GM12878 (cell line): Measurements from ENCODE around the gene UGT1A6. TPM values are rescaled to one million over a fixed set of nuclear protein-coding genes. Genes with fewer than 3 reads are reported as not detected.

ENCODE experiments used
- ATAC-seq: fragments of 200-7000 bp; cut with Tn5 transposase; 3 replicates; pipeline ENCODE4 v1.9.1; 2020; ENCODE audit warnings: mild to moderate bottlenecking, moderate library complexity
- BruUV-seq: library from RNA; stranded (reverse); fragments of 400-500 nt; replicated peaks from 2 replicates; lab custom pipeline; 2021; lab: Mats Ljungman, UMichigan
- CTCF ChIA-PET: fragments of 300-600 bp; sonication (Branson Sonifier 250); formaldehyde crosslinking; extraction: SDS; loops from one replicate; lab custom pipeline; 2021; ENCODE audit warnings: inconsistent platforms; lab: Yijun Ruan, JAX
- POLR2A ChIA-PET: fragments of 350-600 bp; formaldehyde crosslinking; extraction: SDS; loops from one replicate; lab custom pipeline; 2021; ENCODE audit warnings: inconsistent platforms; lab: Charles Lee
- RAD21 ChIA-PET: fragments of 300-600 bp; sonication (Branson Sonifier 250); formaldehyde crosslinking; loops from one replicate; lab custom pipeline; 2023; ENCODE audit warnings: antibody characterized with exemption; ENCODE audit not compliant: unreplicated experiment; lab: Charles Lee
- SMC1A ChIA-PET: fragments of 300-600 bp; sonication (Branson Sonifier 250); formaldehyde crosslinking; loops from one replicate; lab custom pipeline; 2023; ENCODE audit not compliant: unreplicated experiment, uncharacterized antibody; lab: Charles Lee
- DNase-seq: peaks from one replicate; pipeline ENCODE4 v3.0.0-alpha.2; 2011; ENCODE audit warnings: low read depth, low spot score
- FAIRE-seq: peaks from 3 replicates; lab custom pipeline; 2011; peaks lifted over from hg19 to GRCh38; lab: Jason Lieb, UNC
- H2AFZ ChIP-seq: 2 replicates; pipeline ENCODE4 v1.6.0; 2011; ENCODE audit warnings: low read depth, low read length, control low read depth; ENCODE audit not compliant: control insufficient read depth
- H3K27ac ChIP-seq: 2 replicates; pipeline ENCODE4 v1.5.1; 2011; ENCODE audit warnings: control low read depth; ENCODE audit not compliant: control insufficient read depth, insufficient read depth
- H3K27me3 ChIP-seq, 2 experiments: replicated peaks in 1 of 2; 2 replicates each; pipeline versions ENCODE4 v1.6.0 to v1.6.1; 2011; ENCODE audit warnings: low read length in 1 of 2; ENCODE audit not compliant: control insufficient read depth in 2 of 2, insufficient read depth in 2 of 2
- H3K36me3 ChIP-seq, 2 experiments: 2 replicates each; pipeline ENCODE4 v1.5.1; 2011; ENCODE audit warnings: low read length in 1 of 2; ENCODE audit not compliant: control insufficient read depth in 2 of 2, insufficient read depth in 2 of 2
- H3K4me1 ChIP-seq: 2 replicates; pipeline ENCODE4 v1.6.1; 2011; ENCODE audit warnings: mild to moderate bottlenecking, low read length, moderate library complexity, mixed read lengths; ENCODE audit not compliant: control insufficient read depth, insufficient read depth
- H3K4me2 ChIP-seq: 2 replicates; pipeline ENCODE4 v1.6.0; 2011; ENCODE audit warnings: control low read depth; ENCODE audit not compliant: control insufficient read depth, insufficient read depth
- H3K4me3 ChIP-seq: fragments of 200-600 bp; sonication (generic); 2 replicates; pipeline ENCODE4 v1.5.1; 2016
- H3K79me2 ChIP-seq: 2 replicates; pipeline ENCODE4 v1.6.0; 2011; ENCODE audit warnings: low read length; ENCODE audit not compliant: control insufficient read depth, insufficient read depth
- H3K9ac ChIP-seq: 2 replicates; pipeline ENCODE4 v1.8.0; 2011; ENCODE audit warnings: low read length, control low read depth, mixed read lengths; ENCODE audit not compliant: control insufficient read depth, insufficient read depth
- H3K9me3 ChIP-seq: replicated peaks from 3 replicates; pipeline ENCODE4 v1.5.1; 2011; ENCODE audit warnings: mild to moderate bottlenecking, low read length; ENCODE audit not compliant: control insufficient read depth, insufficient read depth
- H4K20me1 ChIP-seq: 2 replicates; pipeline ENCODE4 v1.6.0; 2011; ENCODE audit not compliant: control insufficient read depth, insufficient read depth
- EED ChIP-seq: sonication (generic); IDR thresholded peaks from 2 replicates; pipeline ENCODE4 v1.6.1; 2016; ENCODE audit warnings: antibody characterized with exemption, low read depth
- MEF2B ChIP-seq: fragments of 450-650 bp; IDR thresholded peaks from 2 replicates; pipeline ENCODE4 v1.6.1; 2018; ENCODE audit warnings: mild to moderate bottlenecking, moderate library complexity; ENCODE audit not compliant: partially characterized antibody, poor library complexity, severe bottlenecking
- NBN ChIP-seq: fragments of 450-650 bp; IDR thresholded peaks from 2 replicates; pipeline ENCODE4 v1.6.1; 2016
- RAD21 ChIP-seq: IDR thresholded peaks from 2 replicates; pipeline ENCODE4 v1.6.1; 2011; ENCODE audit warnings: mild to moderate bottlenecking, low read depth, low read length, moderate library complexity; ENCODE audit not compliant: insufficient read depth
- RELB ChIP-seq: fragments of 450-650 bp; IDR thresholded peaks from 2 replicates; pipeline ENCODE4 v1.6.1; 2017; ENCODE audit warnings: low read depth, mild to moderate bottlenecking, moderate library complexity
- SMC3 ChIP-seq: IDR thresholded peaks from 2 replicates; pipeline ENCODE4 v1.6.1; 2011; ENCODE audit warnings: low read length, improper control_type of control experiment, borderline replicate concordance
- SUZ12 ChIP-seq: fragments of 200-600 bp; sonication (generic); IDR thresholded peaks from one replicate; pipeline ENCODE4 v1.6.1; 2018; ENCODE audit warnings: antibody characterized with exemption, mild to moderate bottlenecking; ENCODE audit not compliant: unreplicated experiment
- YY1 ChIP-seq: IDR thresholded peaks from 2 replicates; pipeline ENCODE4 v1.6.1; 2011; ENCODE audit warnings: low read depth, mild to moderate bottlenecking, low read length
- WGBS: methylation state at CpG from one replicate; pipeline ENCODE4 v1.1.6; 2016; ENCODE audit warnings: low lambda C conversion rate; ENCODE audit not compliant: insufficient replicate concordance, insufficient coverage; ENCODE audit errors: missing lambda C conversion rate; 5-methylcytosine and 5-hydroxymethylcytosine counted together
- in situ Hi-C: fragments of 300-500 bp; cut with MboI; formaldehyde crosslinking; loops from 9 replicates; pipeline ENCODE4 v1.14.3; 2018; ENCODE audit warnings: mixed read lengths
- intact Hi-C: fragments of 100-400 bp; cut with micrococcal nuclease; formaldehyde crosslinking; loops from one replicate; pipeline ENCODE4 v1.14.2; 2022; ENCODE audit not compliant: unreplicated experiment
- polyA plus RNA-seq, 11 experiments: library from polyadenylated mRNA; depleted of rRNA in 4 of 11; unstranded in 6 of 11; stranded (reverse) in 5 of 11; fragments of >200 nt; fragmentation: Nextera tagmentation in 4 of 11; fragmentation: Illumina TruSeq in 1 of 11; extraction: Ambion mirVana in 4 of 11; extraction: Trizol in 1 of 11; gene quantifications; 1 replicate in 1 of 11; 2 replicates in 10 of 11; pipeline versions ENCODE4 v1.2.1 to v1.2.3, GENCODE V29; 2011 to 2016; ENCODE audit warnings: inconsistent platforms in 2 of 11, missing spikeins in 2 of 11, low read depth in 1 of 11
- total RNA-seq, 4 experiments: library from RNA; depleted of rRNA in 3 of 4; stranded (reverse); fragments of >200 nt in 3 of 4; fragmentation: Illumina TruSeq in 1 of 4; extraction: Trizol in 1 of 4; gene quantifications; 2 replicates each; pipeline versions ENCODE4 v1.2.1 to v1.2.3, GENCODE V29; 2013 to 2021
- TF ChIP-seq, protein P1 (sequence below): fragments of 450-650 bp; IDR thresholded peaks from 2 replicates; pipeline ENCODE4 v1.6.1; 2016; ENCODE audit warnings: mild to moderate bottlenecking
- TF ChIP-seq, protein P2 (sequence below), 3 experiments: IDR thresholded peaks in 2 of 3; conservative IDR thresholded peaks in 1 of 3; 2 replicates each; pipeline ENCODE4 v1.5.1; 2011; ENCODE audit warnings: low read depth in 3 of 3, low read length in 3 of 3, mild to moderate bottlenecking in 3 of 3, control low read depth in 2 of 3, moderate library complexity in 2 of 3, inconsistent platforms in 1 of 3, mixed read lengths in 1 of 3; ENCODE audit not compliant: control insufficient read depth in 2 of 3, insufficient read depth in 1 of 3; ENCODE audit errors: extremely low read depth in 1 of 3

The UGT1A6 gene
- total and polyA plus RNA-seq, 10 of the 15 experiments (the other 5 are each of a cell fraction or from before 2014, with no cell fraction given) = not detected

DNA sequence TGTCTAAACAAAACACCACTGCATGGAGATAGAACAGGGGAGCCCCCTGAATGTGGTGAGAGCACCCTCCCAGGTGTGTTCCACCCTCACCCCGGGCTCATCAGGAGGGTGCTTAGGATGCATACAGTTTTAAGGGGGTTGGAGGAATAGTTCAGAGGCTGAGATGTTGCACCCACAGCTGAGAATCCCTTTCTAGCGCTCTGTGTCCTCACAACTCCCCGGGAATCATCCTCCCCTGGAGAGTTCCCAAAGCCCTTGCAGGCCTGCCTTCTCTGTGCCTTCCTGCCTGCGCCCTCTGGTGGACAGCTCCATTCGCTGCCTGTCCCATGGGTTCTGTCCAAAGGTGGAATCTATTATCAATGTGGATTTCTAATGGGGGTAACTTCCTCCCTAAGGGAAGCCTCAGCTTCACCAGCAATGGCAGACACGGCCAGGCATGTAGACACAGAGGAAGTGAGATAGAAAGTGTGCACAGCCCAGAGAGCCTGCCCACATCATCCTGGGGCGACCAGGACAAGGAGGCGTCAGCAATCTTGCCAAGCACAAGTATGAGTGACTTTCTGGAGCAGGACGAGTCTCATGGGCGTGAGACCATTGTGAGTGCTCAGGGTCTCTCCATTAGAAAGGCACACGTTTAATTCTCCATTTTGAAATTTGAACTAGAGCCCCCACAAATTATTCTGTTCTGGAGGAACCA lies 18.8 kb downstream of the UGT1A6 start:
- no peak overlapping the region for H3K4me2 ChIP-seq
- ATAC-seq (peak; percentile 96), FAIRE-seq (peak; percentile 81), DNase-seq (peak; percentile 1)
- intact Hi-C loops = loop anchor here (1.0 to 10.0 kb wide), 3 partner anchors 227 to 307 kb away; no protein-coding TSS in a partner anchor
- 12% methylated on average over 11 of the region's 11 CpGs for WGBS
- RAD21 ChIA-PET = interaction anchor here (0.6 to 1.6 kb wide), 4 partner anchors 20 to 307 kb away, joined by 3 to 4 read pairs (median 4); no protein-coding TSS in a partner anchor
- SMC1A ChIA-PET = interaction anchor here (2.2 kb wide), 1 partner anchor 306 kb away, joined by 10 read pairs; no protein-coding TSS in a partner anchor
- CTCF ChIA-PET = interaction anchor here (0.5 to 2.0 kb wide), 16 partner anchors 16 to 1540 kb away, joined by 3 to 10 read pairs (median 3); no protein-coding TSS in a partner anchor
- H3K36me3 ChIP-seq = no peaks in the 10 kb centered on the region
- H2AFZ ChIP-seq = no peak overlapping the region
- in situ Hi-C loops = no loop called here
- H4K20me1 ChIP-seq = no peaks in the 10 kb centered on the region
- peaks cover 0 to 4% of the 10 kb centered on the region in 2 experiments; a peak in 1 of 4 replicates for H3K27me3 ChIP-seq
- H3K4me1 ChIP-seq = no peaks in the 10 kb centered on the region
- H3K9ac ChIP-seq = no peak overlapping the region
- no peak overlapping the region for H3K27ac ChIP-seq
- H3K4me3 ChIP-seq = no peak overlapping the region
- TF ChIP-seq, protein P1, sequence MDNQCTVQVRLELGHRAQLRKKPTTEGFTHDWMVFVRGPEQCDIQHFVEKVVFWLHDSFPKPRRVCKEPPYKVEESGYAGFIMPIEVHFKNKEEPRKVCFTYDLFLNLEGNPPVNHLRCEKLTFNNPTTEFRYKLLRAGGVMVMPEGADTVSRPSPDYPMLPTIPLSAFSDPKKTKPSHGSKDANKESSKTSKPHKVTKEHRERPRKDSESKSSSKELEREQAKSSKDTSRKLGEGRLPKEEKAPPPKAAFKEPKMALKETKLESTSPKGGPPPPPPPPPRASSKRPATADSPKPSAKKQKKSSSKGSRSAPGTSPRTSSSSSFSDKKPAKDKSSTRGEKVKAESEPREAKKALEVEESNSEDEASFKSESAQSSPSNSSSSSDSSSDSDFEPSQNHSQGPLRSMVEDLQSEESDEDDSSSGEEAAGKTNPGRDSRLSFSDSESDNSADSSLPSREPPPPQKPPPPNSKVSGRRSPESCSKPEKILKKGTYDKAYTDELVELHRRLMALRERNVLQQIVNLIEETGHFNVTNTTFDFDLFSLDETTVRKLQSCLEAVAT = no peak
- TF ChIP-seq EED (no peak), SMC3 (peak; percentile 76), RAD21 (peak; percentile 83), SUZ12 (no peak), RELB (no peak), MEF2B (no peak), NBN (no peak), YY1 (peak; percentile 51; the same call in 1 of the 2 replicates)
- TF ChIP-seq, protein P2, sequence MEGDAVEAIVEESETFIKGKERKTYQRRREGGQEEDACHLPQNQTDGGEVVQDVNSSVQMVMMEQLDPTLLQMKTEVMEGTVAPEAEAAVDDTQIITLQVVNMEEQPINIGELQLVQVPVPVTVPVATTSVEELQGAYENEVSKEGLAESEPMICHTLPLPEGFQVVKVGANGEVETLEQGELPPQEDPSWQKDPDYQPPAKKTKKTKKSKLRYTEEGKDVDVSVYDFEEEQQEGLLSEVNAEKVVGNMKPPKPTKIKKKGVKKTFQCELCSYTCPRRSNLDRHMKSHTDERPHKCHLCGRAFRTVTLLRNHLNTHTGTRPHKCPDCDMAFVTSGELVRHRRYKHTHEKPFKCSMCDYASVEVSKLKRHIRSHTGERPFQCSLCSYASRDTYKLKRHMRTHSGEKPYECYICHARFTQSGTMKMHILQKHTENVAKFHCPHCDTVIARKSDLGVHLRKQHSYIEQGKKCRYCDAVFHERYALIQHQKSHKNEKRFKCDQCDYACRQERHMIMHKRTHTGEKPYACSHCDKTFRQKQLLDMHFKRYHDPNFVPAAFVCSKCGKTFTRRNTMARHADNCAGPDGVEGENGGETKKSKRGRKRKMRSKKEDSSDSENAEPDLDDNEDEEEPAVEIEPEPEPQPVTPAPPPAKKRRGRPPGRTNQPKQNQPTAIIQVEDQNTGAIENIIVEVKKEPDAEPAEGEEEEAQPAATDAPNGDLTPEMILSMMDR (IDR thresholded peaks at IDR 0.05 in 2 of 3, conservative IDR thresholded peaks at IDR 0.05 in 1 of 3; ENCODE audit: control insufficient read depth in 2 of 3, extremely low read depth in 1 of 3, insufficient read depth in 1 of 3, low read depth in 3 of 3, low read length in 3 of 3) = peak; percentile 82 to 87 (median 85)
- TF ChIP-seq, all 136 proteins: peak for 4
- BruUV-seq = no TSS peak
- Histone ChIP-seq H3K79me2 (no peaks in the 10 kb centered on the region), H3K9me3 (no peaks in the 10 kb centered on the region; the same call in 1 of the 3 replicates)
- POLR2A ChIA-PET = no interaction called here
